Umbilical cord (tissue), 1 donor: Measurements from ENCODE around the gene DAGLA. TPM values are rescaled to one million over a fixed set of nuclear protein-coding genes. Genes with fewer than 3 reads are reported as not detected.

ENCODE experiments used
- total RNA-seq: library from RNA; depleted of rRNA; stranded (reverse); fragments of >200 nt; gene quantifications from one replicate; pipeline ENCODE4 v1.2.3, GENCODE V29; 2014; ENCODE audit warnings: low replicate concordance; ENCODE audit not compliant: insufficient read depth

DAGLA gene
- total RNA-seq, 1 donor from 2014 or later, result 1.4 TPM

Other genes with a start within 250 kb of the DAGLA start
- gene LRRC10B, start 171.6 kb upstream of the DAGLA start, total RNA-seq, result not detected
- gene SYT7, start 99.3 kb upstream of the DAGLA start, total RNA-seq, result 1.4 TPM
- 14.2 TPM for gene MYRF, start 72.2 kb downstream of the DAGLA start, total RNA-seq
- gene TMEM258, start 112.2 kb downstream of the DAGLA start, total RNA-seq, result 54.7 TPM
- 2.6 TPM for gene FEN1, start 112.5 kb downstream of the DAGLA start, total RNA-seq
- gene FADS1, start 136.6 kb downstream of the DAGLA start, total RNA-seq, result 33.0 TPM
- gene FADS2, start 147.9 kb downstream of the DAGLA start, total RNA-seq, result 46.2 TPM
- gene FADS3, start 211.2 kb downstream of the DAGLA start, total RNA-seq, result 32.0 TPM
- gene RAB3IL1, start 237.2 kb downstream of the DAGLA start, total RNA-seq, result 10.1 TPM